ENCODE data around the gene SAMHD1.

DNA sequence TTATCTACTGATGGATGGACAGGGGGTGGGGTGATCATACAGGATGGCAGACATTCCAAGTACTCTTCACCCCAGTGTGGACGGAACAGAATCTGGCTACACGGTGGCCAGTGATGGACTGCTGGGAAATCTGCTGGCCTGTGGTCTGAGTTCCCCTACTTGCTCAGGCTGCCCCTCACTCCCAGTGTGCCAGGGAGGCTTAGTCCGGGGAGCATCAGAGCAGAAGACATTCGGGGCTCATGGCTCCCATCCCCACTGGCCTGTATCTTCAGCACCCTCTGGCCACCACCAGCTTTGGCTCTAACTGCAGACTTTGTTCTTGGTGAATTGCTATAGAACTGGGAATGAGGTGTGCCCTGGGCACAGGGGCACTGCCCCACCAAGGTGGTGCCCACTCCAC lies 60.3 kb downstream of the SAMHD1 start:
- TF ChIP-seq, protein P1, sequence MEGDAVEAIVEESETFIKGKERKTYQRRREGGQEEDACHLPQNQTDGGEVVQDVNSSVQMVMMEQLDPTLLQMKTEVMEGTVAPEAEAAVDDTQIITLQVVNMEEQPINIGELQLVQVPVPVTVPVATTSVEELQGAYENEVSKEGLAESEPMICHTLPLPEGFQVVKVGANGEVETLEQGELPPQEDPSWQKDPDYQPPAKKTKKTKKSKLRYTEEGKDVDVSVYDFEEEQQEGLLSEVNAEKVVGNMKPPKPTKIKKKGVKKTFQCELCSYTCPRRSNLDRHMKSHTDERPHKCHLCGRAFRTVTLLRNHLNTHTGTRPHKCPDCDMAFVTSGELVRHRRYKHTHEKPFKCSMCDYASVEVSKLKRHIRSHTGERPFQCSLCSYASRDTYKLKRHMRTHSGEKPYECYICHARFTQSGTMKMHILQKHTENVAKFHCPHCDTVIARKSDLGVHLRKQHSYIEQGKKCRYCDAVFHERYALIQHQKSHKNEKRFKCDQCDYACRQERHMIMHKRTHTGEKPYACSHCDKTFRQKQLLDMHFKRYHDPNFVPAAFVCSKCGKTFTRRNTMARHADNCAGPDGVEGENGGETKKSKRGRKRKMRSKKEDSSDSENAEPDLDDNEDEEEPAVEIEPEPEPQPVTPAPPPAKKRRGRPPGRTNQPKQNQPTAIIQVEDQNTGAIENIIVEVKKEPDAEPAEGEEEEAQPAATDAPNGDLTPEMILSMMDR (IDR thresholded peaks at IDR 0.05) = no peak
- no peak for TF ChIP-seq POLR2A (IDR thresholded peaks at IDR 0.05)
- TF ChIP-seq POLR2AphosphoS5 (IDR thresholded peaks at IDR 0.05) = no peak
